ENCODE measurements around the gene DAO. TPM values are rescaled to one million over a fixed set of nuclear protein-coding genes. Genes with fewer than 3 reads are reported as not detected.

Gene DAO
- total RNA-seq, 4 donors from 2014 or later = 2.5 TPM; not detected in 3

- no peak for TF ChIP-seq EP300 (IDR thresholded peaks at IDR 0.05)
- TF ChIP-seq POLR2AphosphoS5 (IDR thresholded peaks at IDR 0.05) = no peak
- TF ChIP-seq, protein P1, sequence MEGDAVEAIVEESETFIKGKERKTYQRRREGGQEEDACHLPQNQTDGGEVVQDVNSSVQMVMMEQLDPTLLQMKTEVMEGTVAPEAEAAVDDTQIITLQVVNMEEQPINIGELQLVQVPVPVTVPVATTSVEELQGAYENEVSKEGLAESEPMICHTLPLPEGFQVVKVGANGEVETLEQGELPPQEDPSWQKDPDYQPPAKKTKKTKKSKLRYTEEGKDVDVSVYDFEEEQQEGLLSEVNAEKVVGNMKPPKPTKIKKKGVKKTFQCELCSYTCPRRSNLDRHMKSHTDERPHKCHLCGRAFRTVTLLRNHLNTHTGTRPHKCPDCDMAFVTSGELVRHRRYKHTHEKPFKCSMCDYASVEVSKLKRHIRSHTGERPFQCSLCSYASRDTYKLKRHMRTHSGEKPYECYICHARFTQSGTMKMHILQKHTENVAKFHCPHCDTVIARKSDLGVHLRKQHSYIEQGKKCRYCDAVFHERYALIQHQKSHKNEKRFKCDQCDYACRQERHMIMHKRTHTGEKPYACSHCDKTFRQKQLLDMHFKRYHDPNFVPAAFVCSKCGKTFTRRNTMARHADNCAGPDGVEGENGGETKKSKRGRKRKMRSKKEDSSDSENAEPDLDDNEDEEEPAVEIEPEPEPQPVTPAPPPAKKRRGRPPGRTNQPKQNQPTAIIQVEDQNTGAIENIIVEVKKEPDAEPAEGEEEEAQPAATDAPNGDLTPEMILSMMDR (IDR thresholded peaks at IDR 0.05) = no peak
- TF ChIP-seq POLR2A (IDR thresholded peaks at IDR 0.05) = no peak
- WGBS, 2 donors (ENCODE audit: low coverage in 1 of 2) = 60 to 62% methylated on average over 2 to 6 of the region's 6 CpGs
- no peak for ATAC-seq
These were observed 36.7 kb upstream of the DAO start for GRCh38 chr12:108843187-108843586.

DNA sequence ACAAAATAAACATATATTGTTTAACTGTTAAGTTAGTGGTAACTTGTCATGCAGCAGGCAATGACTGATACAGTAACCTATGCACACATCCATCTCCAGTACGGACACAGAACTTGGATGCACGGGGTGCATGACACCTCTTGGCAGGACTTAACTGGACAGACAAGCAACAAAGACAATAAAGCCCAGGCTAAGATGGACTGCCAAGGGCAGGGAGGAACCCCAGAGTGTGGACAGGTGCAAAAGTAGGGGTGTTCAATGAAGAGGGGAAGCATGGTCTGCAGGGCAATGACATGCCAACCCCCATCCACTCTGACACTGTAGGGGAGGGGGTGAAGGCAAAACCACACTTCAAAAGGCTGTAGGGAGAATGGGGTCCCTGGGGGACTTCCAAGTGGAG, 34.2 kb upstream of the DAO start:
- peak overlapping the region in 2 of 4 donors; percentile 40 to 42 for H3K27ac ChIP-seq

More at GRCh38 chr12:108843187-108843586, 36.7 kb upstream of the DAO start:
- peak overlapping the region in 2 of 4 donors; percentile 16 to 29 for H3K27ac ChIP-seq
- H3K27me3 ChIP-seq = no peaks in the 10 kb centered on the region
- peaks cover 0 to 19% of the 10 kb centered on the region in 2 donors for H3K36me3 ChIP-seq
- H3K4me1 ChIP-seq = peaks cover 15 to 68% (median 21%) of the 10 kb centered on the region in 3 donors
- H3K4me3 ChIP-seq = no peak overlapping the region
- no peaks in the 10 kb centered on the region for H3K9me3 ChIP-seq

DNA sequence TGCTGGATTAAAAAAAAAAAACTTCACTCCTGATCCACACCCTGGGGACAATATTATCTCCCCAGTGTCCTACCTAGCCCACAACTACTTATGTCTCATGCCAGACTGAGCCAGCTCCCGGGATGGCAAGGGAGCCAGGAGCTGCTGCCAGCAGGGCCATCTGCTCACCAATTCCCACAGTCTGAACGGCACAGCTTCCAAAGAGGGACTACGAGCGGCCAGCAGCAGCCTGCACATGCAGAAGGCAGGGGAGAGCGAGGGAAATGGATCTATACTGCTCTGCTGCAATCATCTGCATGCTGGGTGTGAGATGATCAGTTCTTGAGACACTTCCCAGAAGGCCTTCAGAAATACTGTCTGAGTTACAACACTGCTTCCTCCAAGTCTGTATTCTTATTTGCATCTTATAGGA, 33.6 kb upstream of the DAO start:
- Histone ChIP-seq H3K27ac (peak overlapping the region in 2 of 4 donors; percentile 7 to 40), H3K4me3 (no peak overlapping the region), H3K36me3 (peaks cover 0 to 30% of the 10 kb centered on the region in 2 donors), H3K9me3 (no peaks in the 10 kb centered on the region), H3K27me3 (no peaks in the 10 kb centered on the region), H3K4me1 (peaks cover 0 to 68% (median 4%) of the 10 kb centered on the region in 3 donors)
- 40% methylated on average over 1 of the region's 5 CpGs; no CpG with 5 or more reads in 1 of the 2 donors for WGBS, 2 donors (ENCODE audit: low coverage in 1 of 2)
- ATAC-seq = peak; percentile 22
- TF ChIP-seq POLR2AphosphoS5 (IDR thresholded peaks at IDR 0.05) (no peak), EP300 (IDR thresholded peaks at IDR 0.05) (no peak), POLR2A (IDR thresholded peaks at IDR 0.05) (no peak)
- TF ChIP-seq, protein P1 (IDR thresholded peaks at IDR 0.05) = no peak

More for the DNA sequence above, 34.2 kb upstream of the DAO start:
- H3K4me1 ChIP-seq = peaks cover 0 to 67% (median 0%) of the 10 kb centered on the region in 3 donors
- 100% methylated on average over 2 of the region's 2 CpGs; no CpG with 5 or more reads in 1 of the 2 donors for whole genome bisulfite sequencing, 2 donors (ENCODE audit: low coverage in 1 of 2)
- H3K36me3 ChIP-seq = peaks cover 0 to 30% of the 10 kb centered on the region in 2 donors
- no peak overlapping the region for H3K4me3 ChIP-seq
- ATAC-seq = no peak
- H3K27me3 ChIP-seq = no peaks in the 10 kb centered on the region
- no peaks in the 10 kb centered on the region for H3K9me3 ChIP-seq
- TF ChIP-seq EP300 (IDR thresholded peaks at IDR 0.05) = no peak
- TF ChIP-seq POLR2AphosphoS5 (IDR thresholded peaks at IDR 0.05) = no peak
- TF ChIP-seq, protein P1 (IDR thresholded peaks at IDR 0.05) = no peak
- no peak for TF ChIP-seq POLR2A (IDR thresholded peaks at IDR 0.05)

GRCh38 chr12:108847705-108848104, 32.2 kb upstream of the DAO start:
- Histone ChIP-seq H3K9me3 (no peaks in the 10 kb centered on the region), H3K4me3 (no peak overlapping the region), H3K27ac (peak overlapping the region in 2 of 4 donors; percentile 7 to 96), H3K4me1 (peaks cover 0 to 74% (median 4%) of the 10 kb centered on the region in 3 donors), H3K27me3 (no peaks in the 10 kb centered on the region), H3K36me3 (peaks cover 0 to 30% of the 10 kb centered on the region in 2 donors)
- 68 to 83% methylated on average over 5 to 8 of the region's 10 CpGs for WGBS, 2 donors (ENCODE audit: low coverage in 1 of 2)
- no peak for ATAC-seq
- TF ChIP-seq, protein P1 (IDR thresholded peaks at IDR 0.05) = no peak
- no peak for TF ChIP-seq POLR2AphosphoS5 (IDR thresholded peaks at IDR 0.05)
- TF ChIP-seq POLR2A (IDR thresholded peaks at IDR 0.05) = no peak
- no peak for TF ChIP-seq EP300 (IDR thresholded peaks at IDR 0.05)

GRCh38 chr12:108849660-108850059, 30.2 kb upstream of the DAO start:
- no peak overlapping the region for H3K4me3 ChIP-seq
- no peaks in the 10 kb centered on the region for H3K27me3 ChIP-seq
- H3K4me1 ChIP-seq = peaks cover 0 to 94% (median 13%) of the 10 kb centered on the region in 3 donors
- H3K36me3 ChIP-seq = peaks cover 0 to 30% of the 10 kb centered on the region in 2 donors
- ATAC-seq = no peak
- no peaks in the 10 kb centered on the region for H3K9me3 ChIP-seq
- peak overlapping the region in 1 of 4 donors; percentile 96 for H3K27ac ChIP-seq
- no peak for TF ChIP-seq EP300 (IDR thresholded peaks at IDR 0.05)
- TF ChIP-seq POLR2AphosphoS5 (IDR thresholded peaks at IDR 0.05) = no peak
- no peak for TF ChIP-seq POLR2A (IDR thresholded peaks at IDR 0.05)
- TF ChIP-seq, protein P1 (IDR thresholded peaks at IDR 0.05) = no peak
